HEK293 (cell line): Measurements from ENCODE around the gene ESRRG.

ENCODE experiments used
- CTCF ChIP-seq: fragments of 450-650 bp; formaldehyde crosslinking; IDR thresholded peaks from 2 replicates; pipeline ENCODE4 v1.5.1; 2016; ENCODE audit warnings: missing biosample characterization, missing genetic modification characterization
- ZNF514 ChIP-seq: fragments of 450-650 bp; formaldehyde crosslinking; IDR thresholded peaks from 2 replicates; pipeline ENCODE4 v1.5.1; 2016; ENCODE audit warnings: missing biosample characterization, missing genetic modification characterization
- ZNF791 ChIP-seq: fragments of 450-650 bp; formaldehyde crosslinking; IDR thresholded peaks from 2 replicates; pipeline ENCODE4 v1.5.1; 2016; ENCODE audit warnings: missing biosample characterization, missing genetic modification characterization
- TF ChIP-seq, protein P1 (sequence below): sonication (generic); formaldehyde crosslinking; IDR thresholded peaks from 2 replicates; pipeline ENCODE4 v1.8.1; 2022; ENCODE audit warnings: mild to moderate bottlenecking, moderate library complexity, missing genetic modification reagents

- TF ChIP-seq ZNF791 (no peak), CTCF (no peak), ZNF514 (no peak)
- TF ChIP-seq, protein P1, sequence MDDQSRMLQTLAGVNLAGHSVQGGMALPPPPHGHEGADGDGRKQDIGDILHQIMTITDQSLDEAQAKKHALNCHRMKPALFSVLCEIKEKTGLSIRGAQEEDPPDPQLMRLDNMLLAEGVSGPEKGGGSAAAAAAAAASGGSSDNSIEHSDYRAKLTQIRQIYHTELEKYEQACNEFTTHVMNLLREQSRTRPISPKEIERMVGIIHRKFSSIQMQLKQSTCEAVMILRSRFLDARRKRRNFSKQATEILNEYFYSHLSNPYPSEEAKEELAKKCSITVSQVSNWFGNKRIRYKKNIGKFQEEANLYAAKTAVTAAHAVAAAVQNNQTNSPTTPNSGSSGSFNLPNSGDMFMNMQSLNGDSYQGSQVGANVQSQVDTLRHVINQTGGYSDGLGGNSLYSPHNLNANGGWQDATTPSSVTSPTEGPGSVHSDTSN (CRISPR knock-in tag) = no peak
Measured at GRCh38 chr1:216666441-216666840, 56.8 kb downstream of the ESRRG start.
